Sciatic nerve (tissue), 2 donors: Measurements from ENCODE around the gene CEP63. TPM values are rescaled to one million over a fixed set of nuclear protein-coding genes. Genes with fewer than 3 reads are reported as not detected.

Experiments
- ATAC-seq: fragments of 200-7000 bp; cut with Tn5 transposase; one replicate; pipeline ENCODE4 v1.9.1; 2020; ENCODE audit warnings: mild to moderate bottlenecking, moderate library complexity
- DNase-seq: peaks from one replicate; pipeline ENCODE4 v3.0.0-alpha.2; 2020; ENCODE audit warnings: low spot score
- intact Hi-C: fragments of 100-400 bp; cut with DNase I; formaldehyde crosslinking; loops from one replicate; pipeline ENCODE4 v1.14.2; 2022
- total RNA-seq: library from RNA; stranded (reverse); fragmentation: NEBNext Ultra II Directional; extraction: Animal tissue kit (Norgen Biotek cat#: 25700); gene quantifications from one replicate; pipeline ENCODE4 v1.2.1, GENCODE V29; 2021
- donor health status: DM: no; HTN: no; CAD: no.
- donor health status: DM: no; HTN: no; CAD: no.

CEP63 gene
- total RNA-seq, 1 donor from 2014 or later, result 31.3 TPM

- DNase-seq, result peak; percentile 89
- intact Hi-C loops, result no loop called here
- peak; percentile 95 for ATAC-seq
These were observed 21.7 kb upstream of the CEP63 start for GRCh38 chr3:134464064-134464688.

- DNase-seq, result no peak
- intact Hi-C loops, result no loop called here
- ATAC-seq, result peak; percentile 40
These were observed 21.0 kb upstream of the CEP63 start for GRCh38 chr3:134464689-134465365.

GRCh38 chr3:134466331-134466730 lies 19.5 kb upstream of the CEP63 start:
- no peak for ATAC-seq
- no peak for DNase-seq
- intact Hi-C loops, result no loop called here

- intact Hi-C loops, result no loop called here
- ATAC-seq (no peak), DNase-seq (no peak)
These were observed 17.3 kb upstream of the CEP63 start for GRCh38 chr3:134468519-134468918.

GRCh38 chr3:134471521-134472193 lies 14.2 kb upstream of the CEP63 start:
- intact Hi-C loops, result loop anchor here (10.0 kb wide), 2 partner anchors 97 to 257 kb away; partner anchors contain the start of gene AMOTL2
- DNase-seq (no peak), ATAC-seq (no peak)

- DNase-seq (no peak), ATAC-seq (no peak)
- intact Hi-C loops, result loop anchor here (10.0 kb wide), 2 partner anchors 98 to 258 kb away; partner anchors contain the start of gene AMOTL2
These were observed 13.0 kb upstream of the CEP63 start for GRCh38 chr3:134472831-134473230.

GRCh38 chr3:134473868-134474546 lies 11.8 kb upstream of the CEP63 start:
- DNase-seq (peak; percentile 91), ATAC-seq (peak; percentile 84)
- intact Hi-C loops, result loop anchor here (2.0 to 10.0 kb wide), 3 partner anchors 99 to 259 kb away; partner anchors contain the start of gene AMOTL2

GRCh38 chr3:134474956-134475355 lies 10.9 kb upstream of the CEP63 start:
- ATAC-seq (no peak), DNase-seq (no peak)
- intact Hi-C loops, result loop anchor here (2.0 to 10.0 kb wide), 3 partner anchors 100 to 260 kb away; partner anchors contain the start of gene AMOTL2

- ATAC-seq, result no peak
- intact Hi-C loops, result loop anchor here (10.0 kb wide), 2 partner anchors 102 to 262 kb away; partner anchors contain the start of gene AMOTL2
These were observed 9.6 kb upstream of the CEP63 start for GRCh38 chr3:134476306-134476705.

GRCh38 chr3:134477002-134477401 lies 8.9 kb upstream of the CEP63 start:
- DNase-seq, result no peak
- intact Hi-C loops, result loop anchor here (10.0 kb wide), 2 partner anchors 102 to 262 kb away; partner anchors contain the start of gene AMOTL2
- no peak for ATAC-seq

More at GRCh38 chr3:134476306-134476705, 9.6 kb upstream of the CEP63 start:
- DNase-seq, result no peak

GRCh38 chr3:134477938-134478337 lies 7.9 kb upstream of the CEP63 start:
- DNase-seq, result no peak
- intact Hi-C loops, result loop anchor here (10.0 kb wide), 2 partner anchors 103 to 263 kb away; partner anchors contain the start of gene AMOTL2
- no peak for ATAC-seq

- ATAC-seq (no peak), DNase-seq (no peak)
- intact Hi-C loops, result no loop called here
These were observed 5.3 kb upstream of the CEP63 start for GRCh38 chr3:134480546-134480945.

- intact Hi-C loops, result no loop called here
- DNase-seq (no peak), ATAC-seq (no peak)
These were observed 4.7 kb upstream of the CEP63 start for GRCh38 chr3:134481166-134481565.

- intact Hi-C loops, result no loop called here
- DNase-seq, result no peak
- ATAC-seq, result no peak
These were observed 3.2 kb upstream of the CEP63 start for GRCh38 chr3:134482622-134483021.

GRCh38 chr3:134483195-134483900 lies 2.5 kb upstream of the CEP63 start:
- DNase-seq (no peak), ATAC-seq (no peak)
- intact Hi-C loops, result no loop called here

- intact Hi-C loops, result no loop called here
- peak; percentile 22 for ATAC-seq
- DNase-seq, result peak; percentile 94
These were observed 661 bp upstream of the CEP63 start for GRCh38 chr3:134485075-134485717.

GRCh38 chr3:134486577-134487041 lies 752 bp downstream of the CEP63 start:
- DNase-seq (no peak), ATAC-seq (no peak)
- intact Hi-C loops, result no loop called here

- intact Hi-C loops, result no loop called here
- ATAC-seq (no peak), DNase-seq (no peak)
These were observed 1.5 kb downstream of the CEP63 start for GRCh38 chr3:134487406-134487805.
